ENCODE data around the gene MPRIP. TPM values are rescaled to one million over a fixed set of nuclear protein-coding genes. Genes with fewer than 3 reads are reported as not detected.

Gene MPRIP
- total RNA-seq, 1 donor from 2014 or later: 144 TPM

DNA sequence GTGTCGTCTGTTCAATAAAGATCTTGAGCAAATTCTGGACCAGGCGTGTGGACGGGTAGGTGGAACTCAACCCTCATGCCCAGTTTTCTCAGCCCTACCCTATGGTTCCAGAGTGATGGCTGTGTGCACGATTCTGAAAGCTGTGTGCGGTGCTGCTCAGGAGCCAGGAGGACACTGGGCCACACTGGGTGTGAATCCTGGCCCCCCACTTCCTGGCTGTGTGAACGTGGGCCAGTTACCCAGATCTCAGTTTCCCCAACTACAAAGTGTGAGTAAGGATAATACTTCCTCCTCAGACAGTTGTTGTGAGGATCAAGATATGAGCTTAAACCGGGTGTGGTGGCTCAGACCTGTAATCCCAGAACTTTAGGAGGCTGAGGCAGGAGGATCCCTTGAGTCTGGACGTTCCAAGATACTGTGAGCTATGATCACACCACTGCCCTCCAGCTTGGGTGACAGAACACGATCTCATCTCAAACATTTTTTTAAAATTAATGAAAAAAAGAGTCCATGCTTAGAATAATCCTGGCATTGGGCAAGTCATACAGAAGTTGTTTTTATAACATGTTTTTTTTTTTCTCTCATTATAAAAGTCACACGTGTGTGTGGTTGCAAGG is 14.7 kb upstream of the MPRIP start:
- H3K4me3 Mint-ChIP-seq (ENCODE audit: low read depth): no peak overlapping the region
- no peaks in the 10 kb centered on the region for H3K4me1 Mint-ChIP-seq (ENCODE audit: low read depth)
- no peaks in the 10 kb centered on the region for H3K36me3 Mint-ChIP-seq (ENCODE audit: low read depth)
- intact Hi-C loops (cut with micrococcal nuclease): no loop called here
- H3K27ac Mint-ChIP-seq: no peak overlapping the region
- peaks cover 3% of the 10 kb centered on the region for H3K27me3 Mint-ChIP-seq (ENCODE audit: low read depth)
- no peak for DNase-seq (ENCODE audit: low spot score)
- no peaks in the 10 kb centered on the region for H3K9me3 Mint-ChIP-seq

GRCh38 chr17:17028059-17028877 is 14.0 kb upstream of the MPRIP start:
- Mint-ChIP-seq H3K4me3 (ENCODE audit: low read depth) (no peak overlapping the region), H3K9me3 (no peaks in the 10 kb centered on the region), H3K27me3 (ENCODE audit: low read depth) (no peaks in the 10 kb centered on the region), H3K4me1 (ENCODE audit: low read depth) (no peaks in the 10 kb centered on the region), H3K27ac (no peak overlapping the region), H3K36me3 (ENCODE audit: low read depth) (no peaks in the 10 kb centered on the region)
- intact Hi-C loops (cut with micrococcal nuclease): no loop called here
- no peak for DNase-seq (ENCODE audit: low spot score)

GRCh38 chr17:17028878-17029535 is 13.2 kb upstream of the MPRIP start:
- H3K4me3 Mint-ChIP-seq (ENCODE audit: low read depth): no peak overlapping the region
- intact Hi-C loops (cut with micrococcal nuclease): no loop called here
- H3K9me3 Mint-ChIP-seq: no peaks in the 10 kb centered on the region
- no peaks in the 10 kb centered on the region for H3K36me3 Mint-ChIP-seq (ENCODE audit: low read depth)
- H3K27me3 Mint-ChIP-seq (ENCODE audit: low read depth): no peaks in the 10 kb centered on the region
- no peak overlapping the region for H3K27ac Mint-ChIP-seq
- no peaks in the 10 kb centered on the region for H3K4me1 Mint-ChIP-seq (ENCODE audit: low read depth)
- no peak for DNase-seq (ENCODE audit: low spot score)

DNA sequence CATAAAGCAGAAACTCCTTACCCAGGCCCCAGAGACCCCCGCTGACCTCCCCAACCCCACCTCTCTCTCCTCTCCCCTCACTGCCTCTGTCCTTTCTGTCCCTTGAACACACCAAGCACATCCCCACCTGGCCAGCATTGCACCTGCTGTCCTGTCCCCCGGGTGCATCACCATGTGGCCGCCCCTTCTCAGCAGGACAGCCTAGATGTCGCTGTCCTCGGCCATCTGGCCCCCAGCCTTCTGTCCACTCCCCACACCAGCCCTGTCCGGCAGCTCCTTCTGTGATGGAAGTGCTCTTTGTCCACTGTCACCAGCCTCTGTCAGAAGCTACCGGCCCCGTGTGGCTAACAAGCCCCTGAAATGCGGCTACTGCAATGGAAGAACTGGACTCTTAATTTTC is 12.3 kb upstream of the MPRIP start:
- H3K9me3 Mint-ChIP-seq: no peaks in the 10 kb centered on the region
- H3K27ac Mint-ChIP-seq: no peak overlapping the region
- H3K27me3 Mint-ChIP-seq (ENCODE audit: low read depth): no peaks in the 10 kb centered on the region
- no peaks in the 10 kb centered on the region for H3K36me3 Mint-ChIP-seq (ENCODE audit: low read depth)
- H3K4me1 Mint-ChIP-seq (ENCODE audit: low read depth): no peaks in the 10 kb centered on the region
- no peak for DNase-seq (ENCODE audit: low spot score)
- H3K4me3 Mint-ChIP-seq (ENCODE audit: low read depth): no peak overlapping the region
- intact Hi-C loops (cut with micrococcal nuclease): no loop called here

- Mint-ChIP-seq H3K36me3 (ENCODE audit: low read depth) (no peaks in the 10 kb centered on the region), H3K9me3 (no peaks in the 10 kb centered on the region), H3K4me3 (ENCODE audit: low read depth) (no peak overlapping the region), H3K27me3 (ENCODE audit: low read depth) (no peaks in the 10 kb centered on the region), H3K27ac (no peak overlapping the region), H3K4me1 (ENCODE audit: low read depth) (no peaks in the 10 kb centered on the region)
- intact Hi-C loops (cut with micrococcal nuclease): no loop called here
- DNase-seq (ENCODE audit: low spot score): no peak
Measured at GRCh38 chr17:17030515-17031211, 11.6 kb upstream of the MPRIP start.

- Mint-ChIP-seq H3K4me1 (ENCODE audit: low read depth) (no peaks in the 10 kb centered on the region), H3K27ac (no peak overlapping the region), H3K9me3 (no peaks in the 10 kb centered on the region), H3K27me3 (ENCODE audit: low read depth) (peaks cover 2% of the 10 kb centered on the region), H3K4me3 (ENCODE audit: low read depth) (no peak overlapping the region), H3K36me3 (ENCODE audit: low read depth) (no peaks in the 10 kb centered on the region)
- intact Hi-C loops (cut with micrococcal nuclease): no loop called here
- DNase-seq (ENCODE audit: low spot score): no peak
Measured at GRCh38 chr17:17032131-17032692, 10.0 kb upstream of the MPRIP start.

- Mint-ChIP-seq H3K4me3 (ENCODE audit: low read depth) (no peak overlapping the region), H3K4me1 (ENCODE audit: low read depth) (no peaks in the 10 kb centered on the region), H3K9me3 (no peaks in the 10 kb centered on the region), H3K27me3 (ENCODE audit: low read depth) (peaks cover 2% of the 10 kb centered on the region), H3K36me3 (ENCODE audit: low read depth) (no peaks in the 10 kb centered on the region), H3K27ac (no peak overlapping the region)
- intact Hi-C loops (cut with micrococcal nuclease): no loop called here
- DNase-seq (ENCODE audit: low spot score): no peak
Measured at GRCh38 chr17:17033466-17033865, 8.8 kb upstream of the MPRIP start.

- intact Hi-C loops (cut with micrococcal nuclease): no loop called here
- H3K36me3 Mint-ChIP-seq (ENCODE audit: low read depth): no peaks in the 10 kb centered on the region
- no peak overlapping the region for H3K27ac Mint-ChIP-seq
Measured at GRCh38 chr17:17034026-17034425, 8.2 kb upstream of the MPRIP start.

DNA sequence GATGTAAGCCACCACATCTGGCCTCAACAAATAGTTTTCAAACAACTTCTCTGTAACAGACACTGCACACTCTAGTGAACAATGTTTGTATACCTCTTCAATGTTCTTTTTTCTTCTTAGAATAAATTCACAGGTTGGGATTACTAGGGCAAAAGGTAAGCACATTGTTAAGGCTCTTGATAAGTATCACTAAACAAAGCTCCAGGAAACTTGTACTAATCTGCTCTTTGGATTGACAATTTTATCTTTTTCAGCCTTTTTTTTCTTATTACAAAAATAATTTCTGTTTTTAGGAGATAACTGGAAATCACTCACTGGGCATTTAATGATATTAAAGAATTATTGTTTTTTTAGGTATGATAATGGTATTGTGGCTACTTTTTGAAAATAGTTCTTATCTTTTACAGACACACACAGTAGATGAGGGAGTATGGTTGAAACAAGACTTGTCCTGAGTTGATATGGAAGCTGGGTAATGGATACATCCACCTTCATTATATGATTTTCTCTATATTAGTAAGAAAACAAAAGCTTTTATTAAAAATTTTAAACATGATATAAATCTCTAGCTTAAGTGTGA is 7.7 kb upstream of the MPRIP start:
- H3K27ac Mint-ChIP-seq: no peak overlapping the region

More at GRCh38 chr17:17034026-17034425, 8.2 kb upstream of the MPRIP start:
- Mint-ChIP-seq H3K9me3 (no peaks in the 10 kb centered on the region), H3K4me1 (ENCODE audit: low read depth) (no peaks in the 10 kb centered on the region), H3K4me3 (ENCODE audit: low read depth) (no peak overlapping the region), H3K27me3 (ENCODE audit: low read depth) (peaks cover 2% of the 10 kb centered on the region)
- DNase-seq (ENCODE audit: low spot score): no peak

GRCh38 chr17:17035490-17035889 is 6.8 kb upstream of the MPRIP start:
- Mint-ChIP-seq H3K27ac (no peak overlapping the region), H3K9me3 (no peaks in the 10 kb centered on the region), H3K27me3 (ENCODE audit: low read depth) (peaks cover 2% of the 10 kb centered on the region), H3K36me3 (ENCODE audit: low read depth) (no peaks in the 10 kb centered on the region), H3K4me3 (ENCODE audit: low read depth) (no peak overlapping the region), H3K4me1 (ENCODE audit: low read depth) (no peaks in the 10 kb centered on the region)
- no peak for DNase-seq (ENCODE audit: low spot score)
- intact Hi-C loops (cut with micrococcal nuclease): no loop called here

More for the DNA sequence above, 7.7 kb upstream of the MPRIP start:
- Mint-ChIP-seq H3K36me3 (ENCODE audit: low read depth) (no peaks in the 10 kb centered on the region), H3K27me3 (ENCODE audit: low read depth) (peaks cover 2% of the 10 kb centered on the region), H3K4me3 (ENCODE audit: low read depth) (no peak overlapping the region), H3K4me1 (ENCODE audit: low read depth) (no peaks in the 10 kb centered on the region), H3K9me3 (no peaks in the 10 kb centered on the region)
- intact Hi-C loops (cut with micrococcal nuclease): no loop called here
- DNase-seq (ENCODE audit: low spot score): no peak

DNA sequence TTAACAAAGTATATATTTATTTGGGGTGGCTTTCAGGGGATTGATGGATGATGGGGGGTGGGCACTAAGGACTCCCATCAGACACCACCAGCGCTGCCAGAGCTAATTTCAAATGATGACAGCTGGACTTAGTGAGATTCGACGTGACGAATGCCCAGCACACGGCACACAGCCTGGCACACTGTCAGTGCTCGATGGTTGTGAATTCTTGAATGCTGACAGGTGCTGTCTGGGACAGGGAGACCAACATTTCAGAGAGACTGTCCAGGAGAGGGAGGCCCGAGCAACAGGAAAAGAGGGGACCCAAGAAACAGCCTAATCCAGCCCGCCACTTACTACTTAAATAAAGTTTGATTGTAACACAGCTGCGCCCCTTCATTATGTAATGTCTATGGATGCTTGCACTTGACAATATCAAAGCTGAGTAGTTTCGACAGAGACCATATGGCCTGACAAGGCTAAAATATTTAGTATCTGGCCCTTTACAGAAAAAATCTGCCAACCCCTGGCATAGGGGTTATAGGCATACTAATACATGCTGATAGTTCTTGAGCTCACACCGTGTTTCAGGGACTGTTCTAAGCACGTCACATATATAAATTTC is 6.2 kb upstream of the MPRIP start:
- H3K9me3 Mint-ChIP-seq: no peaks in the 10 kb centered on the region
- intact Hi-C loops (cut with micrococcal nuclease): no loop called here
- no peak for DNase-seq (ENCODE audit: low spot score)
- no peak overlapping the region for H3K4me3 Mint-ChIP-seq (ENCODE audit: low read depth)
- no peaks in the 10 kb centered on the region for H3K36me3 Mint-ChIP-seq (ENCODE audit: low read depth)
- H3K27ac Mint-ChIP-seq: no peak overlapping the region
- H3K27me3 Mint-ChIP-seq (ENCODE audit: low read depth): peaks cover 2% of the 10 kb centered on the region
- peaks cover under 1% of the 10 kb centered on the region for H3K4me1 Mint-ChIP-seq (ENCODE audit: low read depth)

DNA sequence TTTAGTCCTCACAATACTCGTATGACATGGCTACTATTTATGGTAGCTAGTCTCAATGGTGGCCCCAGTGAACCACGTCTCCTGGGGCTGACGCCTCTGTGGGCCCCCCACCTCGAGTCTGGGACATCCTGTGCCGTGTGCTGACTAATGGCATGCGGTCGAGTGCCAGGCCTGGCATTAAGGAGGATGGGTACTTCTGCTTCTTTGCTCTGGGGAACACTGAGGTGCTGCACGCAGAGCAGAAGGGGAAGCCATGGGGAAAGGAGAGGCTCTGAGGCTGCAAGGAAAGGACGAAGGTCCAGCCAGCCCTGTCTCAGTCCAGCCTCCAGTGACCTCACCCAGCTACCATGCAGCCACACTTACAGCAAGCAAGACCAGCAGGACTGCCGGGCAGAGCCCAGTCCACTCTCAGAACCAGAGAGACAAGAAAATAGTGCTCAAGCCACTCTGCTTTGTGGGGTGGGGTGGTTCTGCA is 5.7 kb upstream of the MPRIP start:
- DNase-seq (ENCODE audit: low spot score): no peak
- intact Hi-C loops (cut with micrococcal nuclease): no loop called here
- H3K9me3 Mint-ChIP-seq: no peaks in the 10 kb centered on the region
- H3K4me3 Mint-ChIP-seq (ENCODE audit: low read depth): no peak overlapping the region
- H3K27me3 Mint-ChIP-seq (ENCODE audit: low read depth): peaks cover 2% of the 10 kb centered on the region
- H3K27ac Mint-ChIP-seq: no peak overlapping the region
- no peaks in the 10 kb centered on the region for H3K36me3 Mint-ChIP-seq (ENCODE audit: low read depth)
- peaks cover 6% of the 10 kb centered on the region for H3K4me1 Mint-ChIP-seq (ENCODE audit: low read depth)
